K562 (cell line): ENCODE results near the gene CCDC32. TPM values are rescaled to one million over a fixed set of nuclear protein-coding genes. Genes with fewer than 3 reads are reported as not detected.

Experiments used
- ATAC-seq: fragments of 200-7000 bp; cut with Tn5 transposase; 3 replicates; pipeline ENCODE4 v1.9.1; 2020; ENCODE audit warnings: moderate library complexity
- BruUV-seq: library from RNA; stranded (reverse); fragments of 400-500 nt; replicated peaks from 2 replicates; lab custom pipeline; 2021; lab: Mats Ljungman, UMichigan
- CTCF ChIA-PET: fragments of 300-600 bp; formaldehyde crosslinking; extraction: SDS; loops from one replicate; lab custom pipeline; 2021; ENCODE audit warnings: low intra/inter-chr PET ratio; lab: Yijun Ruan, JAX
- POLR2A ChIA-PET: fragments of 300-600, 350-650 bp; sonication (Branson Sonifier 250); formaldehyde crosslinking; extraction: SDS; loops from one replicate; lab custom pipeline; 2021; ENCODE audit warnings: antibody characterized with exemption, inconsistent platforms; lab: Yijun Ruan, JAX
- DNase-seq, 4 experiments: peaks; one replicate each; pipeline versions ENCODE4 v3.0.0 to v3.0.0-alpha.2; 2011 to 2018; ENCODE audit warnings: low spot score in 3 of 4, mixed read lengths in 3 of 4; ENCODE audit errors: extremely low read depth in 1 of 4
- FAIRE-seq: peaks from 2 replicates; lab custom pipeline; 2011; peaks lifted over from hg19 to GRCh38; lab: Jason Lieb, UNC
- H2AFZ ChIP-seq: 2 replicates; pipeline ENCODE4 v1.6.0; 2011; ENCODE audit warnings: low read depth, low read length, control low read depth, inconsistent platforms
- H3K27ac ChIP-seq: fragments of 200-600 bp; 3 replicates; pipeline ENCODE4 v1.8.0; 2011; ENCODE audit warnings: low read depth, mild to moderate bottlenecking, control low read depth, inconsistent platforms, low read length, moderate library complexity, mixed read lengths; ENCODE audit errors: extremely low read depth
- H3K27me3 ChIP-seq, 2 experiments: fragments of 300-600 bp in 1 of 2; 2 replicates in 1 of 2; 3 replicates in 1 of 2; pipeline versions ENCODE4 v1.6.0 to v1.8.0; 2011; ENCODE audit warnings: inconsistent platforms in 2 of 2, low read length in 2 of 2, mild to moderate bottlenecking in 1 of 2, mixed read lengths in 1 of 2, moderate library complexity in 1 of 2; ENCODE audit not compliant: control insufficient read depth in 2 of 2, insufficient read depth in 2 of 2
- H3K36me3 ChIP-seq: fragments of 300-600 bp; 3 replicates; pipeline ENCODE4 v1.8.0; 2011; ENCODE audit warnings: mild to moderate bottlenecking, low read length, inconsistent platforms; ENCODE audit not compliant: control insufficient read depth, insufficient read depth
- H3K4me1 ChIP-seq, 2 experiments: fragments of 200-600 bp in 1 of 2; replicated peaks in 1 of 2; 2 replicates in 1 of 2; 3 replicates in 1 of 2; pipeline versions ENCODE4 v1.5.1 to v1.8.0; 2011; ENCODE audit warnings: inconsistent platforms in 2 of 2, low read length in 2 of 2, mild to moderate bottlenecking in 1 of 2, mixed read lengths in 1 of 2, moderate library complexity in 1 of 2; ENCODE audit not compliant: control insufficient read depth in 2 of 2, insufficient read depth in 2 of 2
- H3K4me2 ChIP-seq: 2 replicates; pipeline ENCODE4 v1.6.1; 2011; ENCODE audit warnings: low read length, control low read depth, inconsistent platforms, mixed read lengths; ENCODE audit not compliant: insufficient read depth
- H3K4me3 ChIP-seq: fragments of 200-600 bp; sonication (generic), shearing (Covaris generic); 2 replicates; pipeline ENCODE4 v1.5.1; 2016; ENCODE audit warnings: control low read depth, inconsistent platforms
- H3K79me2 ChIP-seq: fragments of 200-600 bp; 3 replicates; pipeline ENCODE4 v1.8.0; 2011; ENCODE audit warnings: low read length, inconsistent platforms; ENCODE audit not compliant: control insufficient read depth, insufficient read depth
- H3K9ac ChIP-seq, 2 experiments: 2 replicates each; pipeline versions ENCODE4 v1.6.0 to v1.6.1; 2011; ENCODE audit warnings: low read depth in 2 of 2, low read length in 2 of 2, control low read depth in 1 of 2, inconsistent platforms in 1 of 2, mild to moderate bottlenecking in 1 of 2, mixed read lengths in 1 of 2; ENCODE audit not compliant: insufficient read depth in 1 of 2
- H3K9me1 ChIP-seq: one replicate; pipeline ENCODE4 v1.6.0; 2011; ENCODE audit warnings: inconsistent platforms, mild to moderate bottlenecking, low read length, moderate library complexity; ENCODE audit not compliant: control insufficient read depth, insufficient read depth
- H3K9me3 ChIP-seq: replicated peaks from 2 replicates; pipeline ENCODE4 v1.5.1; 2011; ENCODE audit warnings: low read depth, low read length, inconsistent platforms; ENCODE audit not compliant: control insufficient read depth, insufficient read depth
- H4K20me1 ChIP-seq: replicated peaks from 2 replicates; pipeline ENCODE4 v1.6.1; 2011; ENCODE audit warnings: low read length, inconsistent platforms, mixed read lengths; ENCODE audit not compliant: control insufficient read depth, insufficient read depth
- ATF2 ChIP-seq: sonication (generic); formaldehyde crosslinking; IDR thresholded peaks from 2 replicates; pipeline ENCODE4 v1.8.1; 2022; ENCODE audit warnings: missing genetic modification reagents
- CBX5 ChIP-seq: IDR thresholded peaks from 2 replicates; pipeline ENCODE4 v1.6.1; 2014; ENCODE audit warnings: low read depth, borderline replicate concordance
- CHD4 ChIP-seq: fragments of 200-600 bp; sonication (generic); IDR thresholded peaks from 3 replicates; pipeline ENCODE4 v1.6.1; 2012; ENCODE audit warnings: low read depth, mild to moderate bottlenecking, mixed read lengths, low read length, inconsistent platforms; ENCODE audit not compliant: insufficient read depth, insufficient replicate concordance, poor library complexity, severe bottlenecking
- E2F4 ChIP-seq: sonication (generic); formaldehyde crosslinking; IDR thresholded peaks from 2 replicates; pipeline ENCODE4 v1.8.0; 2022; ENCODE audit warnings: mild to moderate bottlenecking, low read depth, missing genetic modification reagents
- HINFP ChIP-seq: fragments of 450-650 bp; conservative IDR thresholded peaks from 2 replicates; pipeline ENCODE4 v1.6.1; 2016; ENCODE audit warnings: missing genetic modification characterization, low read depth, mild to moderate bottlenecking, control low read depth, missing compliant biosample characterization
- RCOR1 ChIP-seq, 2 experiments: IDR thresholded peaks; 2 replicates each; pipeline ENCODE4 v1.6.1; 2012; ENCODE audit warnings: low read depth in 2 of 2, low read length in 2 of 2, borderline replicate concordance in 1 of 2, improper control_type of control experiment in 1 of 2
- THRB ChIP-seq: fragments of 450-650 bp; formaldehyde crosslinking; conservative IDR thresholded peaks from 2 replicates; pipeline ENCODE4 v1.4.0; 2022; ENCODE audit warnings: mild to moderate bottlenecking, missing genetic modification characterization
- ZFP91 ChIP-seq: sonication (generic); formaldehyde crosslinking; IDR thresholded peaks from 2 replicates; pipeline ENCODE4 v1.8.0; 2022; ENCODE audit warnings: mild to moderate bottlenecking, missing genetic modification reagents
- ZNF134 ChIP-seq: fragments of 250-450 bp; sonication (Bioruptor Pico); conservative IDR thresholded peaks from 2 replicates; pipeline ENCODE4 v1.4.0; 2020
- ZNF668 ChIP-seq: fragments of 250-450 bp; sonication (Bioruptor Pico); IDR thresholded peaks from 2 replicates; pipeline ENCODE4 v1.8.0; 2022; ENCODE audit warnings: mild to moderate bottlenecking, inconsistent platforms
- ZNF79 ChIP-seq: fragments of 250-450 bp; sonication (Bioruptor Pico); IDR thresholded peaks from 2 replicates; pipeline ENCODE4 v1.4.0; 2020; ENCODE audit warnings: low read depth, mild to moderate bottlenecking, moderate library complexity
- ZNF830 ChIP-seq: fragments of 250-450 bp; sonication (Bioruptor Pico); IDR thresholded peaks from 2 replicates; pipeline ENCODE4 v1.5.0; 2021; ENCODE audit warnings: mild to moderate bottlenecking
- WGBS: fragments of 100-300 bp; shearing (Covaris generic); methylation state at CpG from one replicate; pipeline ENCODE4 v1.1.6; 2016; ENCODE audit warnings: low coverage, mixed read lengths; ENCODE audit not compliant: insufficient coverage; ENCODE audit errors: missing lambda C conversion rate; 5-methylcytosine and 5-hydroxymethylcytosine counted together
- in situ Hi-C: fragments of 300-500 bp; cut with MboI; formaldehyde crosslinking; loops from 4 replicates; pipeline ENCODE4 v1.15.0; 2018; ENCODE audit warnings: inconsistent platforms, mixed read lengths
- intact Hi-C: fragments of 100-400 bp; cut with micrococcal nuclease; formaldehyde crosslinking; loops from 2 replicates; pipeline ENCODE4 v1.14.2; 2022
- polyA plus RNA-seq, 8 experiments: library from polyadenylated mRNA; depleted of rRNA in 4 of 8; stranded (reverse) in 5 of 8; unstranded in 3 of 8; fragments of >200 nt; fragmentation: Nextera tagmentation in 2 of 8; fragmentation: Illumina TruSeq in 1 of 8; extraction: Ambion mirVana in 2 of 8; extraction: Trizol in 1 of 8; gene quantifications; 2 replicates each; pipeline versions ENCODE4 v1.2.1 to v1.2.3, GENCODE V29; 2011 to 2014; ENCODE audit warnings: inconsistent platforms in 1 of 8, missing spikeins in 1 of 8
- total RNA-seq, 7 experiments: library from RNA; depleted of rRNA in 6 of 7; stranded (reverse); fragments of >200 nt in 6 of 7; fragmentation: Illumina TruSeq in 2 of 7; extraction: Trizol in 2 of 7; gene quantifications; 2 replicates each; pipeline versions ENCODE4 v1.2.1 to v1.2.3, GENCODE V29; 2011 to 2021; ENCODE audit warnings: low replicate concordance in 1 of 7

Gene CCDC32
- total and polyA plus RNA-seq, 9 of the 15 experiments (the other 6 are each of a cell fraction or from before 2014, with no cell fraction given), result 22.2 to 94.8 (median 37.1) TPM

GRCh38 chr15:40613080-40613479 lies 48.2 kb upstream of the CCDC32 start:
- POLR2A ChIA-PET, result interaction anchor here (1.1 to 1.4 kb wide), 2 partner anchors 21 to 44 kb away, joined by 3 read pairs; partner anchors contain the start of gene RPUSD2
- H3K27me3 ChIP-seq, result no peaks in the 10 kb centered on the region
- no peak for FAIRE-seq
- H3K27ac ChIP-seq, result no peak overlapping the region
- in situ Hi-C loops (no loop called here), intact Hi-C loops (no loop called here)
- H3K4me1 ChIP-seq, result no peaks in the 10 kb centered on the region
- no peaks in the 10 kb centered on the region for H3K79me2 ChIP-seq
- DNase-seq, result no peak
- CTCF ChIA-PET, result no interaction called here
- H3K36me3 ChIP-seq, result peaks cover 58% of the 10 kb centered on the region
- ATAC-seq, result no peak
- no peak overlapping the region for H3K4me3 ChIP-seq
- no peak for TF ChIP-seq RCOR1 (IDR thresholded peaks at IDR 0.05; ENCODE audit: borderline replicate concordance in 1 of 2, low read depth in 2 of 2, low read length in 2 of 2)
- no peak for TF ChIP-seq ZFP91 (CRISPR knock-in tag)
- no peak for TF ChIP-seq CBX5
- no peak for TF ChIP-seq ATF2 (CRISPR knock-in tag)
- TF ChIP-seq ZNF134 (CRISPR knock-in tag), result no peak
- no peak for TF ChIP-seq E2F4
- no peak for TF ChIP-seq HINFP
- TF ChIP-seq ZNF830 (CRISPR knock-in tag), result no peak
- no peak for TF ChIP-seq ZNF79 (CRISPR knock-in tag)
- no peak for TF ChIP-seq ZNF668 (CRISPR knock-in tag)
- no peak for TF ChIP-seq CHD4
- no peak for TF ChIP-seq THRB (CRISPR knock-in tag)
- TF ChIP-seq, all 486 proteins: peak for 0
- Histone ChIP-seq H3K4me2 (no peak overlapping the region), H3K9me1 (no peaks in the 10 kb centered on the region), H4K20me1 (no peaks in the 10 kb centered on the region), H3K9me3 (no peaks in the 10 kb centered on the region), H3K9ac (no peak overlapping the region), H2AFZ (no peak overlapping the region)
- 73% methylated on average over 5 of the region's 5 CpGs for WGBS
- no TSS peak for BruUV-seq
